GM12801 (cell line): ENCODE results near the gene CYTH4.

Experiments used
- CTCF ChIP-seq: IDR thresholded peaks from one replicate; pipeline ENCODE4 v1.5.1; 2011; ENCODE audit warnings: control low read depth; ENCODE audit not compliant: insufficient read length; ENCODE audit errors: extremely low read depth

The CYTH4 gene

GRCh38 chr22:37316875-37317371 is 34.6 kb downstream of the CYTH4 start:
- peak; percentile 68 for TF ChIP-seq CTCF

GRCh38 chr22:37317698-37318210 is 35.4 kb downstream of the CYTH4 start:
- TF ChIP-seq CTCF = no peak

GRCh38 chr22:37318364-37319109 is 36.2 kb downstream of the CYTH4 start:
- no peak for TF ChIP-seq CTCF

DNA sequence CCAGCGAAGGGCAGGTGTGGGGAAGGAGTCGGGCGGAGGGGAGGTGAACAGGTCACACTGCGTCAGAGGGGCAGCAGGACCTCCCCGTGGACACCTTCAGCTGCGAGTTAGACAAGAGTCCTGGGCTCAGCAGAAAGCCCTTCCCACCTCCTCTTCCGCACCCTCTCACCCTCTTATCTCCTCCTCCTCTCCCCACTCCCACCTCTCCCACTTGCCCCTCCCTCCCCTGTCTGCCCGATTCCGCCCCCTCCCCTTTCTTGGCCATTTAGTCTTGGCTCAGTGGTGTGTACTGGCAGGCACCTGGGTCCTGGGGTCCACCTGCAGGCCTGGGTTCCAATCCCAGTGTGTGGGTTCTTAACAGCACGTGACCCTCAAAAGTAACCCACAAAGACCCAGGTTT is 37.2 kb downstream of the CYTH4 start:
- TF ChIP-seq CTCF = no peak

DNA sequence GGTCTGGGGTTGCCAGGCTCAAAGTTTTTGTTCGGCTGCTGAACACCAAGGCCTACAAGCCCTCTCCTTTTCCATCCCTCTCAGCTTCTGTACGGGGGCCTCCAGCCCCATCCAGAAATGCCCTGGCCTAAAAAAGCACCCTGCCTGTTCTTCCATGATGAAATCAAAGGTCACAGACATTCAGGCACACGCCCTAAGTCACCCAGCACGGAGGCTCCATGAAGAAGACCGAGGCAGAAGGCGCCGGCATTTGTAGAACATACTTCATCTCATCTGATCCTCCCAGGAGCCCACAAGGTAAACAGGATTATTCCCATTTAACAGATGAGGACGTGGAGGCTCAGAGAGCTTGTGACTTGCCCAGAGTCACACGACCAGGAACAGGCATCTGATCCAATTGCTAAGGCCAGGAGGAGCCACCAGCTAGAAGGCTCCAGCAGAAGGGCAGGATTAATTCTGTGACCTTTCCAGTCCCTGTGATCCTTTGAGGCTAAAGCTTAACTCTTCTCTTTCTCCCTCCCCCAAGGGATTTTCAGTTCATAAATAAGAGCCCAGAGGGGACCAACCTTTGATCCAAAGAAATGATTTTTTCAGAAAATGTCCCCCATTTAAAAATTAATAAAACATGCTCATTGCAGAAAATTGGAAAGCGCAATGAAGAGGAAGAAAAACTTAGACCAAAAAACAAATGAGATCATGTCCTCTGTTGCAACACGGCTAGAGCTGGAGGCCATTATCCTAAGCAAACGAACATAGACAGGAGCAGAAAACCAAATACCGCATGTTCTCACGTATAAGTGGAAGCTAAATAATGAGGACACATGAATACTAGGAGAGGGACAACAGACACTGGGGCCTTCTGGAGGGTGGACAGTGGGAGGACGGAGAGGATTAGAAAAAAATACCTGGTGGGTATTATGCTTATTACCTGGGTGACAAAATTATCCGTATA is 38.7 kb downstream of the CYTH4 start:
- no peak for TF ChIP-seq CTCF

GRCh38 chr22:37324340-37325038 is 42.2 kb downstream of the CYTH4 start:
- no peak for TF ChIP-seq CTCF

GRCh38 chr22:37325039-37325395 is 42.7 kb downstream of the CYTH4 start:
- no peak for TF ChIP-seq CTCF
